Stimulated activated CD8-positive, alpha-beta memory T cell treated with anti-CD3 and anti-CD28 coated beads, Interleukin-12 subunit alpha, Interleukin-12 subunit beta, amount 100 ng/mL, for 24 hours (primary cell): ENCODE data around the gene LMNB1.
"Not testable (repeated sequence)": the region's sequence is repeated elsewhere in the genome, so short reads cannot be mapped to it uniquely, and the experiment has no call there.

Experiments
- DNase-seq: peaks from one replicate; pipeline ENCODE4 v3.0.0-alpha.2; 2020; ENCODE audit errors: extremely low read depth

Gene LMNB1, protein sequence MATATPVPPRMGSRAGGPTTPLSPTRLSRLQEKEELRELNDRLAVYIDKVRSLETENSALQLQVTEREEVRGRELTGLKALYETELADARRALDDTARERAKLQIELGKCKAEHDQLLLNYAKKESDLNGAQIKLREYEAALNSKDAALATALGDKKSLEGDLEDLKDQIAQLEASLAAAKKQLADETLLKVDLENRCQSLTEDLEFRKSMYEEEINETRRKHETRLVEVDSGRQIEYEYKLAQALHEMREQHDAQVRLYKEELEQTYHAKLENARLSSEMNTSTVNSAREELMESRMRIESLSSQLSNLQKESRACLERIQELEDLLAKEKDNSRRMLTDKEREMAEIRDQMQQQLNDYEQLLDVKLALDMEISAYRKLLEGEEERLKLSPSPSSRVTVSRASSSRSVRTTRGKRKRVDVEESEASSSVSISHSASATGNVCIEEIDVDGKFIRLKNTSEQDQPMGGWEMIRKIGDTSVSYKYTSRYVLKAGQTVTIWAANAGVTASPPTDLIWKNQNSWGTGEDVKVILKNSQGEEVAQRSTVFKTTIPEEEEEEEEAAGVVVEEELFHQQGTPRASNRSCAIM

DNA sequence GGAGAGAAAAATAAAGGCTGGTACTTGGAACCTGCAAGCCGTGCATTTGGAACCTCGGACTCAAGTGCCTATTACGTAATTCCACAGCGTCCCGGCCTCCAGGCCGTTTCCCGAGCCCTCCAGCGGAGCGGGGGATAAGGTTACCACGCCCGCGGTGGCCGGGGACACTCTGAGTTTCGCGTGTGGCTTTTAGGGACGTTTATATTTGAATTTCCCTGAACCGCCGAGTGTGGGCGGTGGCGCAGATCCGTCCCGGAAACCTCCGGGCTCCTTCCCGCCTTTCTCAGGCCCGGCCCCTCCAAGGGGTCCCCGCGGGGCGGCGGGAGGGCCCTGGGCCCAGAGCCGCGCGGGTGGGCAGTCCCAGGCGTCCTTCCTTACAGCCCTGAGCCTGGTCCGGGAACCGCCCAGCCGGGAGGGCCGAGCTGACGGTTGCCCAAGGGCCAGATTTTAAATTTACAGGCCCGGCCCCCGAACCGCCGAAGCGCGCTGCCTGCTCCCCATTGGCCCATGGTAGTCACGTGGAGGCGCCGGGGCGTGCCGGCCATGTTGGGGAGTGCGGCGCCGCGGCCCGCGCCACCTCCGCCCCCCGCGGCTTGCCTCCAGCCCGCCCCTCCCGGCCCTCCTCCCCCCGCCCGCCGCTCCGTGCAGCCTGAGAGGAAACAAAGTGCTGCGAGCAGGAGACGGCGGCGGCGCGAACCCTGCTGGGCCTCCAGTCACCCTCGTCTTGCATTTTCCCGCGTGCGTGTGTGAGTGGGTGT, at the start of gene LMNB1:
Gene LMNB1, plus strand, starts transcription at position 638 of the 758 bp plus-strand sequence. CDS start 373 bp downstream, outside the sequence.
- peak; percentile 82 for DNase-seq

DNA sequence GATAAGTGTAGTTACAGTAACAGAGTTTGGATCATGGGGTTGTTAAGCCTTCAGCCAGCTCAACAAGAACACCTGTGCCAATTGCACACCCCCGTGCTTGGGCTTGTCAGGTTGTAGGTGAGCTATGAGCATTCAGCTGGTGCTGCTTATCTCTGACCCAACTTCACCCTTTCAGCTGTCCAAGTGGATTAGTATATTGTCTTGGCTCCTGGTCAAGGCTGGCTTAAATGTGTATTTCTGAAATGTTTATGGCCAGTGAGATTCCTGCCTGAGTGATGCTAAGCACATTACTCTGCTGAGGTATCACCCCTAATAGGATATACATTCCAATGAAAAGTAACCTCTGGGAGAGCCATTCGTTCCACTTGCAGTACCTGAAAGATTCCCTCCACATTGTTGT, 44.2 kb upstream of the LMNB1 start:
- DNase-seq, result no peak

GRCh38 chr5:126734573-126734972, 42.4 kb upstream of the LMNB1 start:
- not testable (repeated sequence) for DNase-seq

- DNase-seq, result no peak
Measured at GRCh38 chr5:126736141-126736540, 40.8 kb upstream of the LMNB1 start.

- no peak for DNase-seq
Measured at GRCh38 chr5:126741361-126741760, 35.6 kb upstream of the LMNB1 start.

GRCh38 chr5:126742425-126742824, 34.5 kb upstream of the LMNB1 start:
- DNase-seq, result no peak

- no peak for DNase-seq
Measured at GRCh38 chr5:126744836-126745235, 32.1 kb upstream of the LMNB1 start.

GRCh38 chr5:126745259-126745992, 31.5 kb upstream of the LMNB1 start:
- DNase-seq, result no peak

- no peak for DNase-seq
Measured at GRCh38 chr5:126746290-126746689, 30.6 kb upstream of the LMNB1 start.

DNA sequence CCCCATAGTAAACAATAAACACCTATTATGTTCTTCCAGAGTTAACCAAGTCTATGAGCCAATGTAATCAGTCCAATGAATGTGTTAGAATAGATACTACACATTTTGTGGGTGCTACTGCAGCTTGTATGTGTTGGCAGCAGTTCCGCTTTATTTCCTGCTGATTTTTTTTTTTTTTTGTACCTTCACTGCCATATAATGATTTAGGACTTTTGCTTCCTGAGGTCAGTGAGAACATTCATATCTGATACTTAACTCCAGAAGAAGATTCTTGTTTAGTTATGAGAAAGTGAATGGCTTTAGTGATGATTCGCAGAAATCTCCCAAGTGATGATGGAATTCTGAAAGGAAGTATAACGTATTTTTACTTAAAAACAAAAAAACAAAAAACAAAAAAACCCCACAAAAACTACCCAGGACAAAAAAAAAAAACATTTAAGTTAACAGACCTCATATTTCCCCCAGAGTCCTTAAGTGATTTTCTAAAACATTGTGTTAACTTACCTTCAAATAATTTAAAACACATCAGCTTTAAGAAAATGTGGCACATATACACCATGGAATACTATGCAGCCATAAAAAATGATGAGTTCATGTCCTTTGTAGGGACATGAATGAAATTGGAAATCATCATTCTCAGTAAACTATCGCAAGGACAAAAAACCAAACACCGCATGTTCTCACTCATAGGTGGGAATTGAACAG, 24.7 kb upstream of the LMNB1 start:
- DNase-seq, result no peak

GRCh38 chr5:126753227-126753626, 23.7 kb upstream of the LMNB1 start:
- no peak for DNase-seq

DNA sequence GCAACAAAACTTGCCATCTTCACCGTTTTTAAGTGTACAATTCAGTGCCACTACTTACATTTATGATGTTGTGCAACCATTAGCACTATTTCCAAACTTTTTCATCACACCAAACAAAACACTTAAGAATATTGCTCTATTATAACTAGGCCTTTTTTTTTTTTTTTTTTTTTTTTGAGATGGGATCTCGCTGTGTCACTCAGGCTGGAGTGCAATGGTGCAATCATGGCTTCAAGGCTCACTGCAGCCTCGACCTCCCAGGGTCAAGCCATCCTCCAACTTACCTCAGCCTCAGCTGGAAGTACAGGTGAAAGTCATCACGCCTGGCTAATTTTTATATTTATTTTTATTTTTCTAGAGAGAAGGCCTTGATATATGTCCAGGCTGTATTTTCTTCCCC, 22.3 kb upstream of the LMNB1 start:
- no peak for DNase-seq

DNA sequence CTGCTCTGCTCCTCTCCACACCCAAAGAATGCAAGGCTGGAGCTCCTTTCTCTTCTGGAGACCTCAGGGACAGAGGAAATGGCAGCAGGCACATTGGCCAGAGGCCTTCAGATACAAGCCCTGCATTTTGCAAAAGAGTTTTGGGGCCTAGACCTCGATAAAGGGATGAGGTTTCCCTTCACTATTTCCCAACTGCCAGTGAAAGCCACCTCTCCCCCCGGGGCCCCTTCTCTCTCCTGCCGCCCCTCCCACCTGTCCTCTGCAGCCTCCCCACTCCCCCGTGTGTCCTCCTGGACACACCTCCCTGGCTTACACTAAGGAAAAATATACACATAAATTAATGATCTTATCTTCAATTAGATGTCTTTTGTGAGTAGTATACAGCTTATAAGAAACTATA, 21.3 kb upstream of the LMNB1 start:
- DNase-seq, result no peak

GRCh38 chr5:126757713-126758357, 19.1 kb upstream of the LMNB1 start:
- no peak for DNase-seq

DNA sequence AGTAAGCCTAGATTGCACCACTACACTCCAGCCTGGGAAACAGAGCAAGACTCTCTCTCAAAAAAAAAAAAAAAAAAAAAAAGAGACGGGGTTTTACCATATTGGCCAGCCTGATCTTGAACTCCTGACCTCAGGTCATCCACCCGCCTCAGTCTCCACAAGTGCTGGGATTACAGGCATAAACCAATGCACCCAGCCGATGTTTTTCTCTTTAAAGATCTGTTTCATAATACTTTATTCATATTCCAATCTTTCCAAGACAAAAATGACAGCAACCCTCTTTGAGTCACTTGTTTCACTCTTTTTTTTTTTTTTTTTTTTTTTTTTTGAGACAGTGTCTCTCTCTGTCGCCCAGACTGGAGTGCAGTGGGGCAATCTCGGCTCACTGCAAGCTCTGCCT, 13.6 kb upstream of the LMNB1 start:
- no peak for DNase-seq

GRCh38 chr5:126769703-126770102, 7.2 kb upstream of the LMNB1 start:
- no peak for DNase-seq

GRCh38 chr5:126773536-126773935, 3.4 kb upstream of the LMNB1 start:
- not testable (repeated sequence) for DNase-seq

GRCh38 chr5:126774595-126774994, 2.3 kb upstream of the LMNB1 start:
- DNase-seq, result not testable (repeated sequence)

GRCh38 chr5:126777257-126777974, 480 bp downstream of the LMNB1 start:
- DNase-seq, result no peak
